ENCODE measurements around the gene CKS2. TPM values are rescaled to one million over a fixed set of nuclear protein-coding genes. Genes with fewer than 3 reads are reported as not detected.

The CKS2 gene
- total RNA-seq, 2 experiments from 2014 or later = 221 to 230 TPM

DNA sequence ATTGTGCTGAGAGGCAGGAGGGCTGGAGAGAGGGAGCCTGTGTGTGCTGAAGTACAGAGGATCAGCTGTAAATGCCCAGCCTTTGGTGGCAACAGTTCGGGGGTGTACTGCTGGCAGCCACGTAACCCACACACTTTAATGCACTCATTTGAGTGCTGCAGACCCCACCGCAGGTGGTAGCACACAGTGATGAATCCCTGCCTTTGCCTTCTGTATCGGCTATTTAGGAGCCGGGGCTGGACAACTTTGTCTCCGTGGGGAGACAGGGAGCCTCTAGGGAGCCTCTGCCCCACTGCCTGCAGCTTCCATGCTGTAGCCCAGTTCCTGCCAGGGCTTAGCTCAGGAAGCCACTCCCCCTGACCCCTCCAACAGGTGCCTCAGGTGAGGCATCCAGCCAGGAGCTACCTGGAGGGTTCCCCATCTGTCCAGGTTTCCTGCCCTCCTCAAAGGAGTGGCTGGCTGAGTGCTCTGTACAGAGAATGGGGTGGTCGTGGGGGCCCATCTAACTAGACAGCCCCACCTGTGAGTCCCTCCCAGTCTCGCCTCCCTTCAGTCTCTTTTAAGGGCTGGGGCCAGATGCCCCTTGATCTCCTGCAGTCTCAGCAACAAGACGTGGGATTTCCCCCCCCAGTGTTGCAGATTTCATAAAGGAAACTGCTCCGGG is 51.8 kb downstream of the CKS2 start:
- no peak for DNase-seq
- H3K9me3 Mint-ChIP-seq = no peaks in the 10 kb centered on the region
- ATAC-seq = no peak
- intact Hi-C loops (cut with micrococcal nuclease) = no loop called here
- no peak overlapping the region for H3K27ac Mint-ChIP-seq
- TF ChIP-seq, protein P1, sequence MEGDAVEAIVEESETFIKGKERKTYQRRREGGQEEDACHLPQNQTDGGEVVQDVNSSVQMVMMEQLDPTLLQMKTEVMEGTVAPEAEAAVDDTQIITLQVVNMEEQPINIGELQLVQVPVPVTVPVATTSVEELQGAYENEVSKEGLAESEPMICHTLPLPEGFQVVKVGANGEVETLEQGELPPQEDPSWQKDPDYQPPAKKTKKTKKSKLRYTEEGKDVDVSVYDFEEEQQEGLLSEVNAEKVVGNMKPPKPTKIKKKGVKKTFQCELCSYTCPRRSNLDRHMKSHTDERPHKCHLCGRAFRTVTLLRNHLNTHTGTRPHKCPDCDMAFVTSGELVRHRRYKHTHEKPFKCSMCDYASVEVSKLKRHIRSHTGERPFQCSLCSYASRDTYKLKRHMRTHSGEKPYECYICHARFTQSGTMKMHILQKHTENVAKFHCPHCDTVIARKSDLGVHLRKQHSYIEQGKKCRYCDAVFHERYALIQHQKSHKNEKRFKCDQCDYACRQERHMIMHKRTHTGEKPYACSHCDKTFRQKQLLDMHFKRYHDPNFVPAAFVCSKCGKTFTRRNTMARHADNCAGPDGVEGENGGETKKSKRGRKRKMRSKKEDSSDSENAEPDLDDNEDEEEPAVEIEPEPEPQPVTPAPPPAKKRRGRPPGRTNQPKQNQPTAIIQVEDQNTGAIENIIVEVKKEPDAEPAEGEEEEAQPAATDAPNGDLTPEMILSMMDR (IDR thresholded peaks at IDR 0.05) = no peak
- ChIA-PET CTCF (no interaction called here), POLR2A (interaction anchor here (0.9 to 2.5 kb wide), 4 partner anchors 10 to 18 kb away, joined by 3 to 6 read pairs (median 4); no protein-coding TSS in a partner anchor)
- H3K36me3 Mint-ChIP-seq (ENCODE audit: low read depth) = peaks cover 33% of the 10 kb centered on the region
- peaks cover 9% of the 10 kb centered on the region for H3K4me1 Mint-ChIP-seq (ENCODE audit: low read depth)
- no peaks in the 10 kb centered on the region for H3K27me3 Mint-ChIP-seq
- H3K4me3 Mint-ChIP-seq = no peak overlapping the region

- ATAC-seq = no peak
- DNase-seq = no peak
- no peaks in the 10 kb centered on the region for H3K9me3 Mint-ChIP-seq
- TF ChIP-seq, protein P1 (IDR thresholded peaks at IDR 0.05) = no peak
- ChIA-PET CTCF (no interaction called here), POLR2A (interaction anchor here (0.9 to 2.5 kb wide), 5 partner anchors 10 to 36 kb away, joined by 3 to 6 read pairs (median 4); no protein-coding TSS in a partner anchor)
- peaks cover 9% of the 10 kb centered on the region for H3K4me1 Mint-ChIP-seq (ENCODE audit: low read depth)
- H3K27ac Mint-ChIP-seq = no peak overlapping the region
- intact Hi-C loops (cut with micrococcal nuclease) = no loop called here
- no peak overlapping the region for H3K4me3 Mint-ChIP-seq
- peaks cover 31% of the 10 kb centered on the region for H3K36me3 Mint-ChIP-seq (ENCODE audit: low read depth)
- H3K27me3 Mint-ChIP-seq = no peaks in the 10 kb centered on the region
These were observed 52.3 kb downstream of the CKS2 start for GRCh38 chr9:89363311-89363670.

GRCh38 chr9:89363921-89364665 is 53.1 kb downstream of the CKS2 start:
- no peaks in the 10 kb centered on the region for H3K27me3 Mint-ChIP-seq
- H3K4me3 Mint-ChIP-seq = no peak overlapping the region
- H3K27ac Mint-ChIP-seq = no peak overlapping the region
- ChIA-PET POLR2A (interaction anchor here (0.6 to 2.5 kb wide), 8 partner anchors 9 to 338 kb away, joined by 3 to 8 read pairs (median 4); no protein-coding TSS in a partner anchor), CTCF (no interaction called here)
- intact Hi-C loops (cut with micrococcal nuclease) = no loop called here
- no peak for ATAC-seq
- DNase-seq = no peak
- no peaks in the 10 kb centered on the region for H3K9me3 Mint-ChIP-seq
- H3K36me3 Mint-ChIP-seq (ENCODE audit: low read depth) = peaks cover 24% of the 10 kb centered on the region
- TF ChIP-seq, protein P1 (IDR thresholded peaks at IDR 0.05) = no peak
- H3K4me1 Mint-ChIP-seq (ENCODE audit: low read depth) = peaks cover 9% of the 10 kb centered on the region

DNA sequence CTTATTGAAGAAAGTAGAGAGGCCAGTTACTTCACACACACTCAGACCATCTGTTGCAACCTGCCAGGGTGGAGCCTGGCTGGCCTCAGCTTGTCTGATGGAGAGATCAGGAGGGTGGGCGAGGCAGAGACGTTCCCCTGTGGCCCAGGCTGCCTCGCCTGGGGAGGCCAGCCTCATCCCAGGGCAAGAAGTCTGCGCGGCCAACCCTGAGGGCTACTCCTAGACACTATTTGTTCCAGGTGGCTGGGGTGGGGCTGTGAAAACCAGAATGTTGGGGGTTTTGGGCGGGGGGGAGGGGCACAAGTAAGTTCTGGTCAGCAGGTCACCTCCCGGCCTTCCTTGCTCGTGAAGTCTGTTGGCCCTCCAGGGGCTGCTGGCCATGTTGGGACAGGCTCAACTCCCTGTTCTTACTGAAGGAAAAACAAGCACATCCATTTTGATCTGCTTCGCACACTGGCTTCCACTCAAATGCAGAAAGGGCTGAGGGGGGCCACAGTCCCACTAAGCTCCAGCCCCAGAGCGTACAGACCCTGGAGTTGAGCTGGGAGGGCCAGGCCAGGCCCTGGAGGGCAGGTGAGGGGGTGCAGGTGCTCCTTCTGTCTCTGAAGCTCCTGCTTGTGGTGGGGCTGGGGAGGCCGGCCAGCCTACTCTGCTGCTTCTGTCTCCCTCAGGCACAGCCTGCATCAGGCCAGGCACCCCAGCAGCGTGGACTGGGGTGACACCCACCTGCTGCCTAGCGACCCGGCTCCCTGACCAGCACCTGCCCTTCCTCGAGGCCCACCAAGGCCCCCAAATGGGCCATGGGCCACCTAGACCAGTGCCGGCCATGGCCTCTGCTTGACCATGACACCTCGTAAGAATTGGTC is 53.9 kb downstream of the CKS2 start:
- no peak for DNase-seq
- Mint-ChIP-seq H3K4me1 (ENCODE audit: low read depth) (peaks cover 9% of the 10 kb centered on the region), H3K36me3 (ENCODE audit: low read depth) (peaks cover 19% of the 10 kb centered on the region), H3K9me3 (no peaks in the 10 kb centered on the region), H3K27ac (no peak overlapping the region), H3K27me3 (no peaks in the 10 kb centered on the region), H3K4me3 (no peak overlapping the region)
- POLR2A ChIA-PET = interaction anchor here (0.6 to 2.5 kb wide), 5 partner anchors 17 to 338 kb away, joined by 3 to 8 read pairs (median 3); no protein-coding TSS in a partner anchor
- intact Hi-C loops (cut with micrococcal nuclease) = no loop called here
- TF ChIP-seq, protein P1 (IDR thresholded peaks at IDR 0.05) = no peak
- no peak for ATAC-seq
- CTCF ChIA-PET = interaction anchor here (0.8 kb wide), 1 partner anchor 11 kb away, joined by 3 read pairs; no protein-coding TSS in a partner anchor
